HUDEP-2 (cell line): ENCODE results near the gene CENPP.

Source experiments
- DNase-seq, 76 experiments: peaks; one replicate each; lab custom pipeline; 2025; ENCODE audit not compliant: unreplicated experiment in 76 of 76; lab: John Stamatoyannopoulos, UW

CENPP gene

DNA sequence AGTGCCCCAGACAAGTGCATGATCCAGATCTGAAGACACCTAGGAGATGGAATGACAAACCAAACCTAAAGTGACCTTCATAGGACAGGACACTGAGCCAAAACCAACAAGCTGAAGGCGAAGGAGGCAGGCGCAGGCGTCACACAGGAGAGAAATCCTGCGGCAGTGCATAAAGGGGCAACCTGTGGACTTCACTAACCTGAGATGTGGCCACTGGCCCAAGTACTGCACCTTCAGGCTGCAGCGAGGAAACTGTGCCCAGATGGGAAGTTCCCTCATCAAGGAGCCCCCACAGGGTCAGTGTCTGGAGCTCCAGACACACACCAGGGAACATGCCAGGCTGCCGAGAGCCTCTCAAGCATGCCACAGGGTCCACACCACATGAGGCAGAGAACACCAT lies 340.5 kb downstream of the CENPP start:
- DNase-seq, result no peak

DNA sequence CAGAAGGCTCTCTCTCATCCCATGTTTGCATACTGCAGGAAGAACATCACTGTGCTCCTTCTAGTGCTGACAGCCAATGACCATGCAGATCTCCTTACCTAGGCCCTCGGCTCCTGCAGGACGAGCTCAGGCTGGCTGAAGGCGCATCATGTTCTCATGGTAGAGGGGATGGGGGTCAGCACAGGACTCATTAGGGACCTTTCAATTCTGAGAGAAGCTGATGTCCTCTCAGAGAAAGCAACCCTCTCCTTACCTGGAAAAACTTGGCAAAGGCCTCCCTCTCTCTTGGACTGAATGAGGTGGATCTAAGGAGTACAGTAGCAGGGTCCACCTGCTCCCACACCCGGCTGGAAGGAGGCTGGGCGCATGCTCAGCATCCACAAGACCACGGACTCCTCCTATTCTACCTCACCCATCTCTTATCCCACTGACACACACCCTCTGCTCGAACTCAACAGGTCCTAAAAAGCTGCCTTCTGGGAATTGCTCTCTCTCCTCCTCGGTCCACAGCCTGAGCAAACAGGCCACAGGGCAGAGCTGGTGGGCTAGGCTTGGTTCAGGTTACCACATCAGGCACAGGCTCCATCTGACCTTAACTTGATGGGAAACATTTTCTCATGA lies 341.3 kb downstream of the CENPP start:
- DNase-seq, result no peak

DNA sequence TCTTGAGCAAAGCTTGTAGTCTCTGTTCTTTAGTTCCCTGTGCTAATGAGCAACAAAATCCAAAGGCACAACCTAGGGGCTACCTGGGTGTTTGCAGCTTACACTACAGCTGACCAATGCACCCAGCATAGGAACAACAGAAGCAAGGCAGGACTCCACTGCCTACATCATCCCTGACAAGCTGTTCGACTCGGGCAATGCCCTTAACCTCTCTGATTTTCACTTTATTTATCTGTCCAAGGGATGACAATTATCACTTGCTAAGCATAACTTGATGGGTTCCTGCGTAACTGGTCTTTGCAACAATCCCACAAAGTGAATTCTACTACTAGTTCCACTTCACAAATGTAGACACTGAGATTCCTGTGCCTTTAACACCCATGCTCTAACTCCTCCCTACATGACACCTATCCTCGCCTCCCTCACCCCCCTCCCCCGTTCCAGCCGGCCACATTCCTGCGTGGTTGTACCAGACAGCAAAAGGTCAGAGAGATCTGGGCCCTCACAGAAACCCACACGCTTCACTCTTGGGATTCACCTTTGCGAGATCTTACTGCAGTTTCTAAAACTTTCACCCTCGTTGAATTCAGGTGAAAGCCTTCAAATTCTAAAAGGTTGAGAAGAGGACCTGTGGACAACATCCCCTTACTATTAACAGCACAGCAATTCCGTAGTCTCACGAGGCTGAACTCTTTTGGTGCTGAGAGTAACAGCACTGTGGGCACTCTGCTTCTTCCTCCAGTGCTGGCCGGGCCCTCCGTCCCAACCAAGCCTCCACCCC lies 343.2 kb downstream of the CENPP start:
- peak in 18 of 76 experiments; percentile 6 to 38 (median 25) for DNase-seq

DNA sequence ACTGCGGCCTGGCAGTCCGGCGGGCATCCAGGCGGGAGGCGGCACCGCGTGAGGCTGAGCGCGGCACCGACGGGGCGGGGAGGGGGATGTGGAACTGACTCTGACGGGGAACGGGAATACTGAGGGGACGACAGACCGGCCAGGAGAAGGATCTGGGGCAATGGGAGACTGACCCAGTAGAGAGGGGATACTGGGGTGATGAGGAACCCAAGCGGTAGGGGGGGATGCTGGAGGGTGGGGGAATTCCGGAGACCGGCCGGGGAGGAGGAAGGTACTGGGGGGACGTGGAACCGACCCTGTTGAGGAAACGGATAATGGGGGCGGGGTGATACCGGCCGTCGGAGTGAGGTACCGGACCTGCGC lies 343.8 kb downstream of the CENPP start:
- DNase-seq, result peak in 6 of 76 experiments; percentile 3 to 29 (median 18)
